K562 (cell line): ENCODE measurements around the gene IKZF3. TPM values are rescaled to one million over a fixed set of nuclear protein-coding genes. Genes with fewer than 3 reads are reported as not detected.
A peak's percentile ranks its signal among the peaks of the same experiment; 100 is the strongest.

Source experiments
- ATAC-seq: fragments of 200-7000 bp; cut with Tn5 transposase; 3 replicates; pipeline ENCODE4 v1.9.1; 2020; ENCODE audit warnings: moderate library complexity
- BruUV-seq: library from RNA; stranded (reverse); fragments of 400-500 nt; replicated peaks from 2 replicates; lab custom pipeline; 2021; lab: Mats Ljungman, UMichigan
- CTCF ChIA-PET: fragments of 300-600 bp; formaldehyde crosslinking; extraction: SDS; loops from one replicate; lab custom pipeline; 2021; ENCODE audit warnings: low intra/inter-chr PET ratio; lab: Yijun Ruan, JAX
- POLR2A ChIA-PET: fragments of 300-600, 350-650 bp; sonication (Branson Sonifier 250); formaldehyde crosslinking; extraction: SDS; loops from one replicate; lab custom pipeline; 2021; ENCODE audit warnings: antibody characterized with exemption, inconsistent platforms; lab: Yijun Ruan, JAX
- DNase-seq, 4 experiments: peaks; one replicate each; pipeline versions ENCODE4 v3.0.0 to v3.0.0-alpha.2; 2011 to 2018; ENCODE audit warnings: low spot score in 3 of 4, mixed read lengths in 3 of 4; ENCODE audit errors: extremely low read depth in 1 of 4
- FAIRE-seq: peaks from 2 replicates; lab custom pipeline; 2011; peaks lifted over from hg19 to GRCh38; lab: Jason Lieb, UNC
- H2AFZ ChIP-seq: 2 replicates; pipeline ENCODE4 v1.6.0; 2011; ENCODE audit warnings: low read depth, low read length, control low read depth, inconsistent platforms
- H3K27ac ChIP-seq: fragments of 200-600 bp; 3 replicates; pipeline ENCODE4 v1.8.0; 2011; ENCODE audit warnings: low read depth, mild to moderate bottlenecking, control low read depth, inconsistent platforms, low read length, moderate library complexity, mixed read lengths; ENCODE audit errors: extremely low read depth
- H3K27me3 ChIP-seq, 2 experiments: fragments of 300-600 bp in 1 of 2; 2 replicates in 1 of 2; 3 replicates in 1 of 2; pipeline versions ENCODE4 v1.6.0 to v1.8.0; 2011; ENCODE audit warnings: inconsistent platforms in 2 of 2, low read length in 2 of 2, mild to moderate bottlenecking in 1 of 2, mixed read lengths in 1 of 2, moderate library complexity in 1 of 2; ENCODE audit not compliant: control insufficient read depth in 2 of 2, insufficient read depth in 2 of 2
- H3K36me3 ChIP-seq: fragments of 300-600 bp; 3 replicates; pipeline ENCODE4 v1.8.0; 2011; ENCODE audit warnings: mild to moderate bottlenecking, low read length, inconsistent platforms; ENCODE audit not compliant: control insufficient read depth, insufficient read depth
- H3K4me1 ChIP-seq, 2 experiments: fragments of 200-600 bp in 1 of 2; replicated peaks in 1 of 2; 2 replicates in 1 of 2; 3 replicates in 1 of 2; pipeline versions ENCODE4 v1.5.1 to v1.8.0; 2011; ENCODE audit warnings: inconsistent platforms in 2 of 2, low read length in 2 of 2, mild to moderate bottlenecking in 1 of 2, mixed read lengths in 1 of 2, moderate library complexity in 1 of 2; ENCODE audit not compliant: control insufficient read depth in 2 of 2, insufficient read depth in 2 of 2
- H3K4me2 ChIP-seq: 2 replicates; pipeline ENCODE4 v1.6.1; 2011; ENCODE audit warnings: low read length, control low read depth, inconsistent platforms, mixed read lengths; ENCODE audit not compliant: insufficient read depth
- H3K4me3 ChIP-seq: fragments of 200-600 bp; sonication (generic), shearing (Covaris generic); 2 replicates; pipeline ENCODE4 v1.5.1; 2016; ENCODE audit warnings: control low read depth, inconsistent platforms
- H3K79me2 ChIP-seq: fragments of 200-600 bp; 3 replicates; pipeline ENCODE4 v1.8.0; 2011; ENCODE audit warnings: low read length, inconsistent platforms; ENCODE audit not compliant: control insufficient read depth, insufficient read depth
- H3K9ac ChIP-seq, 2 experiments: 2 replicates each; pipeline versions ENCODE4 v1.6.0 to v1.6.1; 2011; ENCODE audit warnings: low read depth in 2 of 2, low read length in 2 of 2, control low read depth in 1 of 2, inconsistent platforms in 1 of 2, mild to moderate bottlenecking in 1 of 2, mixed read lengths in 1 of 2; ENCODE audit not compliant: insufficient read depth in 1 of 2
- H3K9me1 ChIP-seq: one replicate; pipeline ENCODE4 v1.6.0; 2011; ENCODE audit warnings: inconsistent platforms, mild to moderate bottlenecking, low read length, moderate library complexity; ENCODE audit not compliant: control insufficient read depth, insufficient read depth
- H3K9me3 ChIP-seq: replicated peaks from 2 replicates; pipeline ENCODE4 v1.5.1; 2011; ENCODE audit warnings: low read depth, low read length, inconsistent platforms; ENCODE audit not compliant: control insufficient read depth, insufficient read depth
- H4K20me1 ChIP-seq: replicated peaks from 2 replicates; pipeline ENCODE4 v1.6.1; 2011; ENCODE audit warnings: low read length, inconsistent platforms, mixed read lengths; ENCODE audit not compliant: control insufficient read depth, insufficient read depth
- CBX2 ChIP-seq: fragments of 200-600 bp; sonication (generic); IDR thresholded peaks from one replicate; pipeline ENCODE4 v1.6.1; 2012; ENCODE audit warnings: mild to moderate bottlenecking, low read length, inconsistent platforms; ENCODE audit not compliant: insufficient read depth, poor library complexity, severe bottlenecking
- CBX3 ChIP-seq, 2 experiments: IDR thresholded peaks; 1 replicate in 1 of 2; 2 replicates in 1 of 2; pipeline ENCODE4 v1.6.1; 2012; ENCODE audit warnings: inconsistent platforms in 2 of 2, low read length in 2 of 2, borderline replicate concordance in 1 of 2, control low read depth in 1 of 2
- KAT2B ChIP-seq: IDR thresholded peaks from one replicate; pipeline ENCODE4 v1.6.1; 2012; ENCODE audit warnings: low read depth, mild to moderate bottlenecking, control low read depth, inconsistent platforms, low read length, moderate library complexity
- SOX6 ChIP-seq: fragments of 450-650 bp; IDR thresholded peaks from 2 replicates; pipeline ENCODE4 v1.6.1; 2014; ENCODE audit warnings: mild to moderate bottlenecking
- SPI1 ChIP-seq: IDR thresholded peaks from 2 replicates; pipeline ENCODE4 v1.6.1; 2011; ENCODE audit warnings: low read depth, low read length, control low read depth, borderline replicate concordance
- THRAP3 ChIP-seq: fragments of 450-650 bp; IDR thresholded peaks from 2 replicates; pipeline ENCODE4 v1.6.1; 2016; ENCODE audit warnings: mild to moderate bottlenecking, inconsistent platforms, borderline replicate concordance
- ZNF184 ChIP-seq: sonication (generic); formaldehyde crosslinking; IDR thresholded peaks from 2 replicates; pipeline ENCODE4 v1.5.0; 2020; ENCODE audit warnings: missing genetic modification reagents
- ZNF766 ChIP-seq: fragments of 200-800 bp; sonication (Bioruptor generic); conservative IDR thresholded peaks from 2 replicates; pipeline ENCODE4 v1.6.1; 2016; ENCODE audit warnings: missing genetic modification characterization, missing compliant biosample characterization
- WGBS: fragments of 100-300 bp; shearing (Covaris generic); methylation state at CpG from one replicate; pipeline ENCODE4 v1.1.6; 2016; ENCODE audit warnings: low coverage, mixed read lengths; ENCODE audit not compliant: insufficient coverage; ENCODE audit errors: missing lambda C conversion rate; 5-methylcytosine and 5-hydroxymethylcytosine counted together
- in situ Hi-C: fragments of 300-500 bp; cut with MboI; formaldehyde crosslinking; loops from 4 replicates; pipeline ENCODE4 v1.15.0; 2018; ENCODE audit warnings: inconsistent platforms, mixed read lengths
- intact Hi-C: fragments of 100-400 bp; cut with micrococcal nuclease; formaldehyde crosslinking; loops from 2 replicates; pipeline ENCODE4 v1.14.2; 2022
- polyA plus RNA-seq, 8 experiments: library from polyadenylated mRNA; depleted of rRNA in 4 of 8; stranded (reverse) in 5 of 8; unstranded in 3 of 8; fragments of >200 nt; fragmentation: Nextera tagmentation in 2 of 8; fragmentation: Illumina TruSeq in 1 of 8; extraction: Ambion mirVana in 2 of 8; extraction: Trizol in 1 of 8; gene quantifications; 2 replicates each; pipeline versions ENCODE4 v1.2.1 to v1.2.3, GENCODE V29; 2011 to 2014; ENCODE audit warnings: inconsistent platforms in 1 of 8, missing spikeins in 1 of 8
- total RNA-seq, 7 experiments: library from RNA; depleted of rRNA in 6 of 7; stranded (reverse); fragments of >200 nt in 6 of 7; fragmentation: Illumina TruSeq in 2 of 7; extraction: Trizol in 2 of 7; gene quantifications; 2 replicates each; pipeline versions ENCODE4 v1.2.1 to v1.2.3, GENCODE V29; 2011 to 2021; ENCODE audit warnings: low replicate concordance in 1 of 7
- TF ChIP-seq, protein P1 (sequence below): sonication (generic); IDR thresholded peaks from 2 replicates; pipeline ENCODE4 v1.6.1; 2016
- TF ChIP-seq, protein P2 (sequence below): sonication (generic); formaldehyde crosslinking; IDR thresholded peaks from 2 replicates; pipeline ENCODE4 v1.8.1; 2022; ENCODE audit warnings: missing genetic modification reagents

Gene IKZF3
- total and polyA plus RNA-seq, 9 of the 15 experiments (the other 6 are each of a cell fraction or from before 2014, with no cell fraction given) = 0.06 to 1.6 (median 0.62) TPM

DNA sequence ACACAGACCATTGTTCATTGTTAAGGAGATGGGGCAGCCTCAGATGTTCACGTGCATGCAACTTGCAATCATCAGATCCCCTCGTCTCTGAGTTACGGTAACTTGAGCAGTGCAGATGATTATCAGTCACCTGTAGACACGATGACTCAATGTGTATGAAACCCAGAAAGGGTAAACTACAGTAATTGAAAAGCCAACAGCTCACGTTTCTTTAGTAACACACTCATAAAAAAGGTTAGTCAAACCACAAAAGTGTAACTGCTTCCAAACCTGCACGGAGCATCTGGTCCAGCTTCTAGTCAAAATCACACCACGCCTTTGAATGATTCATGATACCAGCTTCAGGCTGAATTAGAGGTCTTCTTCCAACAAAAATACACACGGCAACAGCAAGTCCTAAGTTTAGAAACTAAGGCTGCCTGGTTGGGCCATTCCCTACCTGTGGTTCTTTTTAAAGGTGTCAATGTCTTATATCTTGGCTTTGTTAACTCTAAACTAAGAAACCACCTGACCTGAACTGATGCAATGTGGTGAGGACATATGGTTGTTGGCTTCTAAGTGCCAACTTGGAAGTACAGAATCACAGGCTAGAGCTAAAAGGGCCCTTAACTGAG, 94.0 kb downstream of the IKZF3 start:
- Histone ChIP-seq H3K79me2 (no peaks in the 10 kb centered on the region), H3K4me3 (no peak overlapping the region), H3K36me3 (no peaks in the 10 kb centered on the region), H3K27ac (no peak overlapping the region), H3K4me1 (no peaks in the 10 kb centered on the region), H3K9ac (no peak overlapping the region), H3K9me3 (no peaks in the 10 kb centered on the region), H3K4me2 (no peak overlapping the region), H3K9me1 (no peaks in the 10 kb centered on the region), H3K27me3 (peaks cover 29 to 35% of the 10 kb centered on the region in 2 experiments), H4K20me1 (no peaks in the 10 kb centered on the region), H2AFZ (no peak overlapping the region)
- intact Hi-C loops (no loop called here), in situ Hi-C loops (no loop called here)
- FAIRE-seq = no peak
- no peak for DNase-seq
- no TSS peak for BruUV-seq
- ATAC-seq = no peak
- POLR2A ChIA-PET = interaction anchor here (0.6 kb wide), 1 partner anchor 1864 kb away, joined by 3 read pairs; no protein-coding TSS in a partner anchor
- 4% methylated on average over 8 of the region's 8 CpGs for WGBS
- CTCF ChIA-PET = interaction anchor here (0.6 kb wide), 1 partner anchor 12 kb away, joined by 3 read pairs; no protein-coding TSS in a partner anchor
- TF ChIP-seq ZNF184 (CRISPR knock-in tag) (no peak), SOX6 (peak; percentile 74; the same call in 1 of the 2 replicates), SPI1 (no peak), CBX3 (IDR thresholded peaks at IDR 0.05; ENCODE audit: borderline replicate concordance in 1 of 2, low read length in 2 of 2) (no peak), ZNF766 (CRISPR knock-in tag) (0 out of 2 replicates have a peak, but pooled peaks have one; percentile 37), CBX2 (no peak), THRAP3 (no peak), KAT2B (no peak)
- TF ChIP-seq, protein P1, sequence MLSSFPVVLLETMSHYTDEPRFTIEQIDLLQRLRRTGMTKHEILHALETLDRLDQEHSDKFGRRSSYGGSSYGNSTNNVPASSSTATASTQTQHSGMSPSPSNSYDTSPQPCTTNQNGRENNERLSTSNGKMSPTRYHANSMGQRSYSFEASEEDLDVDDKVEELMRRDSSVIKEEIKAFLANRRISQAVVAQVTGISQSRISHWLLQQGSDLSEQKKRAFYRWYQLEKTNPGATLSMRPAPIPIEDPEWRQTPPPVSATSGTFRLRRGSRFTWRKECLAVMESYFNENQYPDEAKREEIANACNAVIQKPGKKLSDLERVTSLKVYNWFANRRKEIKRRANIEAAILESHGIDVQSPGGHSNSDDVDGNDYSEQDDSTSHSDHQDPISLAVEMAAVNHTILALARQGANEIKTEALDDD = peak; percentile 49; the same call in 1 of the 2 replicates
- TF ChIP-seq, protein P2, sequence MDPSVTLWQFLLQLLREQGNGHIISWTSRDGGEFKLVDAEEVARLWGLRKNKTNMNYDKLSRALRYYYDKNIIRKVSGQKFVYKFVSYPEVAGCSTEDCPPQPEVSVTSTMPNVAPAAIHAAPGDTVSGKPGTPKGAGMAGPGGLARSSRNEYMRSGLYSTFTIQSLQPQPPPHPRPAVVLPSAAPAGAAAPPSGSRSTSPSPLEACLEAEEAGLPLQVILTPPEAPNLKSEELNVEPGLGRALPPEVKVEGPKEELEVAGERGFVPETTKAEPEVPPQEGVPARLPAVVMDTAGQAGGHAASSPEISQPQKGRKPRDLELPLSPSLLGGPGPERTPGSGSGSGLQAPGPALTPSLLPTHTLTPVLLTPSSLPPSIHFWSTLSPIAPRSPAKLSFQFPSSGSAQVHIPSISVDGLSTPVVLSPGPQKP (CRISPR knock-in tag) = no peak
